Measurements from ENCODE around the gene CD101. TPM values are rescaled to one million over a fixed set of nuclear protein-coding genes. Genes with fewer than 3 reads are reported as not detected.

Gene CD101
- total and polyA plus RNA-seq, 2 of the 8 experiments (the other 6 are each of a cell fraction or from before 2014, with no cell fraction given): 1.1 to 1.2 TPM

- no peak overlapping the region for H3K27ac ChIP-seq (ENCODE audit: low read depth, low read length)
- no peak overlapping the region for H4K5ac ChIP-seq (ENCODE audit: insufficient read length, low read depth, low read length)
- ChIA-PET CTCF (ENCODE audit: partially characterized antibody) (interaction anchor here (0.7 to 0.9 kb wide), 2 partner anchors 11 to 93 kb away, joined by 3 to 4 read pairs; no protein-coding TSS in a partner anchor), POLR2A (ENCODE audit: partially characterized antibody) (no interaction called here)
- no peaks in the 10 kb centered on the region for H3K79me2 ChIP-seq (ENCODE audit: control insufficient read depth in 1 of 2, insufficient read depth in 2 of 2, low read length in 2 of 2)
- H2AK5ac ChIP-seq (ENCODE audit: low read depth, low read length): no peak overlapping the region
- FAIRE-seq: no peak
- H2AFZ ChIP-seq (ENCODE audit: low read length): no peak overlapping the region
- no peak overlapping the region for H2BK12ac ChIP-seq (ENCODE audit: low read depth, low read length)
- WGBS, 2 experiments (ENCODE audit: extremely low coverage in 1 of 2, insufficient coverage in 1 of 2, insufficient read length in 1 of 2, insufficient replicate concordance in 2 of 2, low coverage in 1 of 2, low lambda C conversion rate in 2 of 2, missing lambda C conversion rate in 1 of 2): 82% methylated on average over 4 of the region's 4 CpGs; no CpG with 5 or more reads in 1 of the 2 experiments
- no peaks in the 10 kb centered on the region for H3K4me1 ChIP-seq (replicated peaks in 1 of 4; ENCODE audit: control insufficient read depth in 3 of 4, insufficient read depth in 4 of 4, low read length in 3 of 4)
- H3K36me3 ChIP-seq (ENCODE audit: control insufficient read depth in 2 of 4, insufficient read depth in 4 of 4, low read length in 3 of 4): peaks cover 0 to 29% (median 14%) of the 10 kb centered on the region in 4 experiments; a peak in 6 of 8 replicates
- no peak overlapping the region for H3K14ac ChIP-seq (ENCODE audit: insufficient read length)
- no peak overlapping the region for H3K23ac ChIP-seq (ENCODE audit: insufficient read length)
- H3K4ac ChIP-seq (replicated peaks; ENCODE audit: insufficient read length, low read depth, low read length): no peak overlapping the region
- no peak overlapping the region for H3K56ac ChIP-seq (replicated peaks; ENCODE audit: insufficient read length, low read depth, low read length)
- H2BK20ac ChIP-seq (ENCODE audit: low read length): no peak overlapping the region
- no peak overlapping the region for H2BK120ac ChIP-seq (replicated peaks; ENCODE audit: low read depth, low read length)
- peak overlapping the region in 1 of 4 experiments; percentile 28; a peak in 1 of 7 replicates for H3K9ac ChIP-seq (replicated peaks in 1 of 4; ENCODE audit: extremely low read depth in 1 of 4, low read depth in 3 of 4, low read length in 3 of 4)
- no peak overlapping the region for H3K18ac ChIP-seq (ENCODE audit: extremely low read depth, low read length)
- no peak overlapping the region for H4K91ac ChIP-seq (replicated peaks; ENCODE audit: insufficient read length, low read length)
- DNase-seq (ENCODE audit: low read depth in 1 of 2, low spot score in 2 of 2): no peak
- H4K8ac ChIP-seq (ENCODE audit: extremely low read depth, insufficient read depth, low read length): no peak overlapping the region
- no peak overlapping the region for H2BK15ac ChIP-seq (ENCODE audit: low read length)
- no peaks in the 10 kb centered on the region for H3K27me3 ChIP-seq (replicated peaks in 1 of 4; ENCODE audit: control insufficient read depth in 3 of 4, extremely low read depth in 1 of 4, insufficient read depth in 3 of 4, low read length in 3 of 4)
- no peaks in the 10 kb centered on the region; the same call in 1 of the 2 replicates for H3K23me2 ChIP-seq (ENCODE audit: low read depth, low read length)
- H2BK5ac ChIP-seq (ENCODE audit: low read depth, low read length): no peak overlapping the region
- no peak overlapping the region for H3K4me3 ChIP-seq (ENCODE audit: extremely low read depth in 1 of 4, insufficient read depth in 2 of 4, low read depth in 3 of 4, low read length in 4 of 4)
- H3K79me1 ChIP-seq (ENCODE audit: low read depth, low read length): peaks cover 2% of the 10 kb centered on the region
- H3K9me3 ChIP-seq (ENCODE audit: insufficient read depth in 2 of 2, low read depth in 1 of 2, low read length in 1 of 2): peaks cover 18% of the 10 kb centered on the region in 2 experiments
- H4K20me1 ChIP-seq (replicated peaks in 1 of 2; ENCODE audit: control insufficient read depth in 1 of 2, insufficient read depth in 2 of 2, low read length in 2 of 2): no peaks in the 10 kb centered on the region
- TF ChIP-seq EZH2 (IDR thresholded peaks at IDR 0.05; ENCODE audit: low read depth, low read length, severe bottlenecking) (no peak), ZNF274 (IDR thresholded peaks at IDR 0.05; ENCODE audit: borderline replicate concordance, extremely low read depth, low read length) (no peak)
- H3K4me2 ChIP-seq (ENCODE audit: insufficient read depth in 1 of 2, low read depth in 2 of 2, low read length in 2 of 2): no peak overlapping the region
Measured at GRCh38 chr1:116971258-116971860, 30.2 kb upstream of the CD101 start.
